ENCODE measurements around the gene MET. TPM values are rescaled to one million over a fixed set of nuclear protein-coding genes. Genes with fewer than 3 reads are reported as not detected.

MET gene
- total and polyA plus RNA-seq, 9 donors, result 1.3 to 33.9 (median 5.8) TPM

- Histone ChIP-seq H3K4me3 (no peak overlapping the region), H3K27ac (no peak overlapping the region), H3K36me3 (no peaks in the 10 kb centered on the region), H3K9me3 (no peaks in the 10 kb centered on the region), H3K27me3 (no peaks in the 10 kb centered on the region), H3K4me1 (ENCODE audit: insufficient read depth) (no peaks in the 10 kb centered on the region)
- no peak for DNase-seq
- intact Hi-C loops (cut with DNase I), result no loop called here
- WGBS, 3 donors, result 60 to 80% (median 78%) methylated on average over 2 of the region's 2 CpGs
- TF ChIP-seq POLR2A (IDR thresholded peaks at IDR 0.05), result no peak
- no peak for TF ChIP-seq CTCF (IDR thresholded peaks at IDR 0.05)
- TF ChIP-seq EP300 (IDR thresholded peaks at IDR 0.05), result no peak
These were observed 115.9 kb downstream of the MET start for GRCh38 chr7:116787881-116788280.

- H3K4me1 ChIP-seq (ENCODE audit: insufficient read depth), result no peaks in the 10 kb centered on the region
- no peak overlapping the region for H3K4me3 ChIP-seq
- H3K27ac ChIP-seq, result no peak overlapping the region
- 61 to 78% (median 71%) methylated on average over 5 of the region's 5 CpGs for WGBS, 3 donors
- H3K9me3 ChIP-seq, result no peaks in the 10 kb centered on the region
- H3K36me3 ChIP-seq, result no peaks in the 10 kb centered on the region
- DNase-seq, result no peak
- intact Hi-C loops (cut with DNase I), result no loop called here
- no peaks in the 10 kb centered on the region for H3K27me3 ChIP-seq
- TF ChIP-seq POLR2A (IDR thresholded peaks at IDR 0.05) (no peak), EP300 (IDR thresholded peaks at IDR 0.05) (no peak), CTCF (IDR thresholded peaks at IDR 0.05) (no peak)
These were observed 116.7 kb downstream of the MET start for GRCh38 chr7:116788572-116789197.

GRCh38 chr7:116790025-116790424 is 118.0 kb downstream of the MET start:
- no peak overlapping the region for H3K27ac ChIP-seq
- TF ChIP-seq CTCF (IDR thresholded peaks at IDR 0.05), result no peak
- TF ChIP-seq EP300 (IDR thresholded peaks at IDR 0.05), result no peak
- TF ChIP-seq POLR2A (IDR thresholded peaks at IDR 0.05), result no peak
- no peaks in the 10 kb centered on the region for H3K36me3 ChIP-seq
- no peaks in the 10 kb centered on the region for H3K27me3 ChIP-seq
- WGBS, 3 donors, result 92 to 95% (median 94%) methylated on average over 3 of the region's 3 CpGs
- no peak overlapping the region for H3K4me3 ChIP-seq
- no peak for DNase-seq
- no peaks in the 10 kb centered on the region for H3K9me3 ChIP-seq
- intact Hi-C loops (cut with DNase I), result loop anchor here in 1 of 4 donors (10.0 kb wide), 1 partner anchor 105 kb away; no protein-coding TSS in a partner anchor
- no peaks in the 10 kb centered on the region for H3K4me1 ChIP-seq (ENCODE audit: insufficient read depth)

GRCh38 chr7:116792813-116793212 is 120.8 kb downstream of the MET start:
- no peaks in the 10 kb centered on the region for H3K36me3 ChIP-seq
- H3K4me1 ChIP-seq (ENCODE audit: insufficient read depth), result no peaks in the 10 kb centered on the region
- intact Hi-C loops (cut with DNase I), result loop anchor here in 1 of 4 donors (10.0 kb wide), 1 partner anchor 108 kb away; no protein-coding TSS in a partner anchor
- H3K9me3 ChIP-seq, result no peaks in the 10 kb centered on the region
- H3K4me3 ChIP-seq, result no peak overlapping the region
- no peaks in the 10 kb centered on the region for H3K27me3 ChIP-seq
- TF ChIP-seq CTCF (IDR thresholded peaks at IDR 0.05), result no peak
- no peak for TF ChIP-seq EP300 (IDR thresholded peaks at IDR 0.05)
- TF ChIP-seq POLR2A (IDR thresholded peaks at IDR 0.05), result no peak
- no peak for DNase-seq
- WGBS, 3 donors, result 96 to 98% (median 98%) methylated on average over 4 of the region's 4 CpGs
- H3K27ac ChIP-seq, result no peak overlapping the region
